Brain microvascular endothelial cell (primary cell): ENCODE data around the gene GDPD1.
"Not testable (repeated sequence)": the region's sequence is repeated elsewhere in the genome, so short reads cannot be mapped to it uniquely, and the experiment has no call there.

Source experiments
- DNase-seq: peaks from one replicate; pipeline ENCODE4 v3.0.0-alpha.2; 2020
- H3K27ac ChIP-seq: fragments of 250-450 bp; sonication (Bioruptor Pico); 2 replicates; pipeline ENCODE4 v1.5.1; 2020; ENCODE audit warnings: mild to moderate bottlenecking, moderate library complexity
- H3K27me3 ChIP-seq: fragments of 250-450 bp; sonication (Bioruptor Pico); replicated peaks from 2 replicates; pipeline ENCODE4 v1.5.1; 2020; ENCODE audit warnings: mild to moderate bottlenecking
- H3K36me3 ChIP-seq: fragments of 250-450 bp; sonication (Bioruptor Pico); replicated peaks from 2 replicates; pipeline ENCODE4 v1.5.1; 2020; ENCODE audit warnings: mild to moderate bottlenecking
- H3K4me3 ChIP-seq: 2 replicates; pipeline ENCODE4 v1.5.1; 2011; ENCODE audit warnings: low read depth, mild to moderate bottlenecking, control low read depth, low read length, moderate library complexity
- CTCF ChIP-seq: IDR thresholded peaks from 2 replicates; pipeline ENCODE4 v1.5.1; 2011; ENCODE audit warnings: low read depth, mild to moderate bottlenecking, moderate library complexity, low read length, control low read depth, inconsistent platforms; ENCODE audit errors: missing control alignments
- in situ Hi-C: cut with HindIII; loops from 2 replicates; pipeline ENCODE4 v1.10.0; 2017; ENCODE audit warnings: low sequenced_read_pairs, low pct_ligation_motif_present

Gene GDPD1

GRCh38 chr17:59284317-59284716 lies 64.0 kb downstream of the GDPD1 start:
- no peak overlapping the region for H3K27ac ChIP-seq
- in situ Hi-C loops = no loop called here
- H3K4me3 ChIP-seq = no peak overlapping the region
- TF ChIP-seq CTCF = no peak
- H3K36me3 ChIP-seq = no peaks in the 10 kb centered on the region
- no peak for DNase-seq
- no peaks in the 10 kb centered on the region for H3K27me3 ChIP-seq

DNA sequence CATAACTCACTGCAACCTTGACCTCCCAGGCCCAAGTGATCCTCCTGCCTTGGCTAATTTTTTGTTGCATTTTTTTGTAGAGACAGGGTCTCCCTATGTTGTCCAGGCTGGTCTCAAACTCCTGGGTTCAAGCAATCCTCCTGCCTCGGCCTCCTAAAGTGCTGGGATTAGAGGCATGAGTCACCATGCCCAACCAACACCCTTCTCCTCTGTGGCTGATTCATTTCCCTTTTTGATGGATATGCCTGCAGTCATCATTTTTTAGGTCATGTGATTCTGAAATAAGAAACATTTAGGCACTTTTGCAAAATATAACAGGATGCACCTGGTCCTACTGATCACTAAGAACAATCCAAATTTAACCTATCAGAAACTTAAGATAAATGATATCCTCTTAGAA lies 67.1 kb downstream of the GDPD1 start:
- peak; percentile 6 for DNase-seq

GRCh38 chr17:59287891-59288290 lies 67.6 kb downstream of the GDPD1 start:
- H3K27ac ChIP-seq = no peak overlapping the region
- H3K27me3 ChIP-seq = no peaks in the 10 kb centered on the region
- H3K36me3 ChIP-seq = no peaks in the 10 kb centered on the region
- DNase-seq = no peak
- no peak for TF ChIP-seq CTCF
- H3K4me3 ChIP-seq = no peak overlapping the region
- in situ Hi-C loops = no loop called here

More for the DNA sequence above, 67.1 kb downstream of the GDPD1 start:
- no peak for TF ChIP-seq CTCF
- Histone ChIP-seq H3K4me3 (no peak overlapping the region), H3K36me3 (no peaks in the 10 kb centered on the region), H3K27ac (no peak overlapping the region), H3K27me3 (no peaks in the 10 kb centered on the region)
- in situ Hi-C loops = no loop called here

GRCh38 chr17:59289981-59290301 lies 69.6 kb downstream of the GDPD1 start:
- no peak for DNase-seq
- Histone ChIP-seq H3K27me3 (no peaks in the 10 kb centered on the region), H3K27ac (no peak overlapping the region), H3K36me3 (no peaks in the 10 kb centered on the region), H3K4me3 (no peak overlapping the region)
- no peak for TF ChIP-seq CTCF
- in situ Hi-C loops = no loop called here

DNA sequence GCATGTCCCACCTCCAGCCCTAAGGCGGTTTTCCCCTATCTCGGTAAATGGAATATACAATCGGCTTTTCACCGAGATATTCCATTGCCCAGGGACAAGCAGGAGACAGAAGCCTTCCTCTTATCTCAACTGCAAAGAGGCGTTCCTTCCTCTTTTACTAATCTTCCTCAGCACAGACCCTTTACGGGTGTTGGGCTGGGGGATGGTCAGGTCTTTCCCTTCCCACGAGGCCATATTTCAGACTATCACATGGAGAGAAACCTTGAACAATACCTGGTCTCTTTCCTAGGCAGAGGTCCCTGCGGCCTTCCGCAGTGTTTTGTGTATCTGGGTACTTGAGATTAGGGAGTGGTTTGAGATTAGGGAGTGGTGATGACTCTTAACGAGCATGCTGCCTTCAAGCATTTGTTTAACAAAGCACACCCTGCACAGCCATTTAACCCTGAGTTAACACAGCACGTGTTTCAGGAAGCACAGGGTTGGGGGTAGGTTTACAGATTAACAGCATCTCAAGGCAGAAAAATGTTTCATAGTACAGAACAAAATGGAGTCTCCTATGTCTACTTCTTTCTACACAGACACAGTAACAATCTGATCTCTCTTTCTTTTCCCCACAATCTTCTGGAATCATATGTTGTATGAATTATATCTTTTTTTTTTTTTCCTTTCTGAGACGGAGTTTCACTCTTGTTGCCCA lies 70.1 kb downstream of the GDPD1 start:
- H3K4me3 ChIP-seq, DNase-seq, H3K27ac ChIP-seq, H3K36me3 ChIP-seq, H3K27me3 ChIP-seq, in situ Hi-C loops: not testable (repeated sequence)

- DNase-seq = no peak
- Histone ChIP-seq H3K36me3 (no peaks in the 10 kb centered on the region), H3K27me3 (no peaks in the 10 kb centered on the region), H3K27ac (no peak overlapping the region), H3K4me3 (no peak overlapping the region)
- no peak for TF ChIP-seq CTCF
- in situ Hi-C loops = no loop called here
These were observed 71.8 kb downstream of the GDPD1 start for GRCh38 chr17:59292174-59292523.
